Measurements from ENCODE around the gene RBM11.
"Not testable (repeated sequence)": the region's sequence is repeated elsewhere in the genome, so short reads cannot be mapped to it uniquely, and the experiment has no call there.

The RBM11 gene, protein sequence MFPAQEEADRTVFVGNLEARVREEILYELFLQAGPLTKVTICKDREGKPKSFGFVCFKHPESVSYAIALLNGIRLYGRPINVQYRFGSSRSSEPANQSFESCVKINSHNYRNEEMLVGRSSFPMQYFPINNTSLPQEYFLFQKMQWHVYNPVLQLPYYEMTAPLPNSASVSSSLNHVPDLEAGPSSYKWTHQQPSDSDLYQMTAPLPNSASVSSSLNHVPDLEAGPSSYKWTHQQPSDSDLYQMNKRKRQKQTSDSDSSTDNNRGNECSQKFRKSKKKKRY

DNA sequence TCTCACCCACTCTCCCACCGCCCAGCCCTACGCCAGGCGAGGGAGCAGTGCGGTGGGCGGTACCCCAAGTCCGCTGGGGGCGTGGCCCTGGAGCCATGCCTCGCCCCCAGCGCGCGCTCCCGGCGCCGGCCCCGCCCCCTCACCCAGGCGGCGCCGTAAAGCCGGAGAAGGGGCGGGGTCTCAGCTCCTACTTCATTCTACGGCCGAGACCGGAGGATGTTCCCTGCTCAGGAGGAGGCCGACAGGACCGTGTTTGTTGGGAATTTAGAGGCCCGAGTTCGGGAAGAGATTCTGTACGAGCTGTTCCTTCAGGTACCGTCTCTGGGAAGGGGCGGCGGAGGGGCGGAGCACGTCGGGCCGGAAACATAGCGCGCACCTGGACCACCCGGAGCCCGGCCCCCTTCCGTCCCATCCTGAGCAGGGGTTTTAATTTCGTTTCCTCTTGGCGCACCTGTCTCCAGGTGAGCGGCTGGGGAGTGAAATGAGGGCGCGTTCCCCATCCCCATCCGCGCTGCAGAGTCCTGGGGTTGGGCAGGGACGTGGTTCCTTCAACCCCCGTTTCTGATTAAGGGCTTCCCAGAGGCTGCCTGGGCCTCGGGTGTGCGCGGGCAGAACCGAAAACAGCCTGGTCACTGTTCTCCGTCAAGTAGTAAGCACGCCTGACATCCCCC lies at the start of gene RBM11:
RBM11 (plus strand) TSS at position 187 of the 671 bp plus-strand sequence; CDS start at position 217, 30 bp downstream.
- no peak for DNase-seq

DNA sequence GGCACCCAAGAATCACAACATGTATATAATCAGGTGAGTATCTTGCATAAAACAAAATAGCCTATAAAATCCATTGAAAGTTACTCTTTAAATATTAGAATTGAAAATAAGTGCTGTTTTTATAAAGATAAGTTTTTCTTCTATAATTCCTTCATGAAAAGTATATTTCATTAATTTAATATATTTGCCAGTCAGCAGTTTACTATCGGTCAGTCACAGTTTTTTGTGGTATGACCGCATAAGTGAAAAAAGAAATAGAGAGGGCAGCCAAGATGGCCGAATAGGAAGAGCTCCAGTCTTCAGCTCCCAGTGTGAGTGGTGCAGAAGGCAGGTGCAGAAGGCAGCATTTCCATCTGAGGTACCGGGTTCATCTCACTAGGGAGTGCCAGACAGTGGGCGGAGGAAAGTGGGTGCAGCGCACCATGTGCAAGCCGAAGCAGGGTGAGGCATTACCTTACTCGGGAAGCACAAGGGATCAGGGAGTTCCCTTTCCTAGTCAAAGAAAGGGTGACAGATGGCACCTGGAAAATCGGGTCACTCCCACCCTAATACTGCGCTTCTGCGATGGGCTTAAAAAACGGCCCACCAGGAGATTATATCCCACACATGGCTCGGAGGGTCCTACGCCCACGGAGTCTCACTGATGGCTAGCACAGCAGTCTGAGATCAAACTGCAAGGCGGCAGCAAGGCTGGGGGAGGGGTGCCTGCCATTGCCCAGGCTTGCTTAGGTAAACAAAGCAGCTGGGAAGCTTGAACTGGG lies 49.3 kb upstream of the RBM11 start:
- DNase-seq, result not testable (repeated sequence)

DNA sequence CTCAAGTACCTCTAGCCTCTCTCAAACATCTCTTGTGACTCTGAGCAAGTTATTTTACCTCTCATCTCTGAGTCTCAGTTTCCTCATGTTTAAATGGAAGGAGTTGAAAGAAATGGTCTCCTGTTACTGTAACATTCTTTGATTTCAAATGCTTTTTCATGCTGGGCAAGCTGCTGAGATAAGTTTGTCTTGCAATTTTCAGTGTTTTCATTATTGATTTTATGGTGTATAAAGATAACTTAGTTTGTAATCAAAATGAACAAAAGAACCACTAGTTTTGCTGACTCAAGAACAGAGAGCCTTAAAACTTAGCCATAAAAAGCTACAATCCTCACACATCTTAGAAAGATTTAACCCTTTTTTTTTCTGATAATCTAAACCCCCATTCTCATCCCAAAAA lies 9.7 kb upstream of the RBM11 start:
- no peak for DNase-seq

DNA sequence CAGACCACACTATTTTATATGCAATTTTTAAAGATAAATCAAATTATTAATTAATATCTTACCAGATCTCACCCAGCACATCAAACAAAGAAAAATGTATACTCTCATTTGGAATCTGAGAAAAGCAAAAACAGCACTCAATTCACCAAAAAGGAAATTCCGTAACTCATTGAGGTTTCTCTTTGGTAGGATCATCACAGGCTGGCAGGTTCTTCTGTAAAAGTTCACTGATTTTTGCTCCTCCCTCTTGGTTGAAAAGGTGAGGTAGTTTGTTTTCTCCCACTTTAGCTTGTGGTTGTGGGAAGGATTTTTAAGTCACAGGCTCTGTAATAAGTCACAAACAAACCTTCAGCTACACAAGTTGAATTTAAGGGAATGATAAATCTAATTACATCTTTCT lies 5.2 kb upstream of the RBM11 start, which contains the start of gene LIPI:
LIPI (minus strand) TSS at position 218 of the 400 bp plus-strand sequence; CDS start at position 108, 110 bp downstream.
- DNase-seq, result no peak

DNA sequence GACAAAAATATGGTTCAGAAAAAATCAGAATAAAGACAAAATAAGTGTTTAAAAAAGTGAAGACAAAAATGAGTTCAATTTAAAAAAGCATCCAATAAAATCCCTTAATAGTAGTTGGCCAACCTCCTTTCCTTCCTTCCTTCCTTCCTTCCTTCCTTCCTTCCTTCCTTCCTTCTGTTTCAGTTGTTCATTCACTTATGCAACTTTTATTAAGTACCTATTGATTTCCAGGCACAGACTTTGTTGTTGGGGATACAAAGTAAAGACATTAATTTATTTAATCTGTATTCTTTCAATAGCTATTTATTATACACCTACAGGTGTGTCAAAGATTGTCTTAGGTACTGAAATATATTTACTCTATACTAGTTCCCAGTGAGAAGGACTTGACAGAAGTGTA lies 2.8 kb upstream of the RBM11 start:
- DNase-seq, result no peak

DNA sequence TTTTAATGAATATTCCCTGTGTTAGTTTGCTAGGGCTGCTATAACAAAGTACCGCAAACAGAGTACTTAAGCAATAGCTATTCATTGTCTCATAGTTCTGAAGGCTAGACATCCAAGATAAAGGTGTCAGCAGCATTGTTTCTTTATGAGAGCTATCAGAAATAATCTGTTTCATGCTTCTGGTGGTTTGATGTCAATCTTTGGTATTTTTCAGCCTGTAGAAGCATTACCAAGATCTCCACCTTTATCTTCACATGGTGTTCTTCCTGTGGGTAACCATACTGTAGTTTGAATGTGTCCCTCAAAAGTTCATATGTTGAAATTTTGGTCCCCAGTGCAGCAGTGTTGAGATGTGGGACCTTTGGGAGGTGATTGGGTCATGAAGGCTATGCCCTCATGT lies 7.4 kb downstream of the RBM11 start:
- no peak for DNase-seq

DNA sequence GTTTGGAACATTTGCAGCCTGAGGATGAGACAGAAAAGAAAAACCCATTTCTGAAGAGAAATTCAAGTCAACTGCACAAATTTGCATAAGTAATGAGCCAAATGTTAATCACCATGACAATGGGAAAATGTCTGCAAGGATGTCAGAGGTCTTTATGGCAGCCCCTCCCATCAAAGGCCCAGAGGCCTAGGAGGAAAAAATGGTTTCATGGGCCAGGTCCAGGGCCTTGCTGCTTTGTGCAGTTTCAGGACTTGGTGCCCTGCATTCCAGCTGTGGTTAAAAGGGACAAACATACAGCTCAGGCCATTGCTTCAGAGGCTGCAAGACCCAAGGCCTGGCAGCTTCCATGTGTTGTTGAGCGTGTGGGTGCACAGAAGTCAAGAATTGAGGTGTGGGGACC lies 13.4 kb downstream of the RBM11 start:
- DNase-seq, result no peak

DNA sequence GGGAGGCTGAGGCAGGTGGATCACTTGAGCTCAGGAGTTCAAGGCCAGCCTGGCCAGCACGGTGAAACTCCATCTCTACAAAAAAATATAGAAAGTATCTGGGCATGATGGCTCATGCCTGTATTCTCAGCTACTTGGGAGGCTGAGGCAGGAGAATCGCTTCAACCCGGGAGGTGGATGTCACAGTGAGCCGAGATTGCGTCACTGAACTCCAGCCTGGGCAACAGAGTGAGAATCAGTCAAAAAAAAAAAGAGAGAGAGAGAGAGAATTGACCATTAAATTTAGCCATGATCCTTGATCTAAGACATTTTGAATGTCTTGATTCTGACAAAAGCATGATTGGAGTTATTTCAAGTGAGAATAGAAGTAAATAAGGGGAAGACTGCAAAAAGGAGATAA lies 19.1 kb downstream of the RBM11 start:
- DNase-seq, result no peak

DNA sequence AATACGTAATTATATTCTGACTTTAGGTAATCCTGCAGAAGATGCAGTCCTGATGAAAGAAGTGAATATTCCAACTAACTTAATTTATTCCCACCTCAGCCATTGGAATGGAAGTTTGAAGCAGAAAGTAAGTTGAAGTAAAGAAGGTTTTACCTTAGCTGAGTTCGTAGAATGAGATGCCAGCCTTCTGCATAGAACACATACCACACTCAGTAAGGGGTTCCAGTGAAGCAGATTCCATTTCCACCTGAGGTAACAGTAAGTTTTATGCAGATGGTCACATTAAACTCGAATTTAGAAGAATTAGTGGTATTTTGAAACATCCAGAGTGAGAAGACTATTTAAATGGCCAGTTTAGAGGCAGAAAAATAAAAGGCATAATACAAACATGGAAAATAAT lies 20.2 kb downstream of the RBM11 start:
- no peak for DNase-seq

DNA sequence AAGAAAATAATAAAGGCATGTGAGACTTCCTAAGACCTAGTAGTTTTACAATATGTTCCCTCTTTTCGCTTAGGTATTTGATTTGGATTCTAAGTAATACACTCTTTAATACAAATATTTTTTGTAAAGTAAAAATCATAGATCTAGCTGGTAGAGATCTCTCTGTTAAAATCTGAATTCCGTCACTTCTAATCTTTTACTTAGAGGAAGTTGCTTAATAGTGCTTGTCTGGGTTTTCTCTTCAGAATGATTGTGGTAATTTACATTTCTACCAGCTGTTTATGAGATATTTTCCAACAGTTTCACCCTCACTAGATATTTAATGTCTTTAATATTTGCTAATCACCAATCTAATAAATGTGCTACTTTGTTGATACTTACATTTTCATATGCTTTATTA lies 23.3 kb downstream of the RBM11 start:
- no peak for DNase-seq

DNA sequence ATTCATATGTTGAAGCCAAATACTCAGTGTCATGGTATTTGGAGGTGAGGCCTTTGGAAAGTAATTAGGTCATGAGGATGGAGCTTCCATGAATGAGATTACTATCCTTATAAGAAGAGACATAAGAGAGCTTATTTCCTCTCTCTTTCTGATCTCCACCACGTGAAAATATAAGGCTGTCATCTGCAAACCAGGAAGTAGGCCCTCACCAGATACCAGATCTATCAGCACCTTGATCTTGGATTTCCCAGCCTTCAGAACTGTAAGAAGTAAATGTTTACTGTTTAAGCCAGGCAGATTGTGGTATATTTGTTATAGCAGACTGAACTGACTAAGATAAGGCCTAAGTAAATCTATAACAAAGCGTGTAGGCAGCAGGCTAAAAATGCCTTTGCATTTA lies 25.3 kb downstream of the RBM11 start:
- DNase-seq, result no peak

DNA sequence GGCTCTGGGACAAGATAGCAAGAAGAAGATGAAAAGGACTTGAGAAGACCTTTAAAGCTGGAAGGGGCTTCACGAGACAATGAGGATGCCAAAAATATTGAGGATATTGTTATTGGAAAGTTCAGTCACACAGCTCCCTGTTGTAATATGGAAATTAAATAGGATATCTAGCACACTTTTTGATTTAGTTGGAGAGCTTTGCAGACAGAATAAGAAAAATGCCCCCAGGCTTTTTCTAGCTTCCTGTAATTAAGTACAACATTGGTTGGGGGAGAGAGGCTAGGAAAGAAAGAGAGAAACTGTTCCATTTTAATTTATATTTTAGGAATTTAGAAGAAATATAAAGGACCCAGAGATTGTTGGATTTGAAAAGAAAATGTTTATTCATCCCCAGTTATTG lies 27.5 kb downstream of the RBM11 start:
- DNase-seq, result no peak

DNA sequence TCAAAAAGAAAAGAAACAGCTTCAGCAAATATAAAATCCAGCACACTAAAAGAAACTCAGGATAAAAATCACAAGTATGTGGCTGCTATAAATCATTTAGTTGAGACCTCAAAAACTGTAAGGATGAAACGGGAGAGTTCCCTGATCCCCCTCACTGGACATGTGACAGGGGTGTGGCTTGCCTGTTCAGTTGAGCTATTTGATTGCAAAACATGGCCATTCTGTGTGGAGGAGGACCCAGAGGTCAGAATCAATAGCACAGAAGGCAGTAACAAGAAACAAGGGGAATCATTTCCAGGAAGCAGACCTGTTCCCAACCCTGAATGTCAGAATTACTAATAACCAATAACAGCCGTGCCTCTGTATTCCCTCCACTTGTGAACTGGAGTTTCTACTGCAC lies 27.9 kb downstream of the RBM11 start:
- no peak for DNase-seq

DNA sequence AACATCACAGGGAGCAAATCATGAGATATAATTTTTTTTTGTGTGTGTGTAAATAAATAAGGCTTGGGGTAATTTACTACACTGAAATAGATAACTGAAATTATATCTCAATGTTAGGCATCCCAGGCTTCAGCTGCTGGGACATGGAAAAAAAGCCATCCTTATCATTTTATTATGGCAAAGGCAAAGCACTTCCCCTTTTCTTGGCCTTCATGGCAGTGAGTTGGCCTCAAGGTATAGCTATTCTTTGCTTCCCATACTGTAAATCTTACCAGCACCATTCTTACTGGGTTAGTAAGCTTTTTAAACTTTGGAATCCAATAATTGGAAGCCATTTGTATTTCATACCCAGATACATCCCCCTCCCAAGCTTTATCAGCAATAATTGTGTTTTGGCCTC lies 29.0 kb downstream of the RBM11 start:
- no peak for DNase-seq

DNA sequence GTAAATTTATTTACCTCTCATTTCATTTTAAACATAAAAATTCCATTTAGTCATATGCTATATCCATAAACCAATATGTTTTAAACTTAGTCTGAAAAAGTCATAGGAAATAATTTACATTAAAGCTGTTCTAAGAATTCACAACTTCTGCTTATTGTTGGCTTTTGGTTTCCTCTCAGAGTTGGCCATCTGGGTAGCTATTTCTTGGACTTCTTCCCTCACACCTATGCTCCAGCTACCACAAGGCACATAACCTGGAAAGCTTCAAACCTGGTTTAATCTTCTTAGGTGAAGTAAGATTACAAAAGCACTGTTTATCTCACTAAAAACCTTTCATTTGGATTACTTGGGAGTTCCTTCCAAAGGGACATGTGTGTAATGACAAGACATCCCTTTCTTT lies 29.8 kb downstream of the RBM11 start:
- DNase-seq, result no peak

DNA sequence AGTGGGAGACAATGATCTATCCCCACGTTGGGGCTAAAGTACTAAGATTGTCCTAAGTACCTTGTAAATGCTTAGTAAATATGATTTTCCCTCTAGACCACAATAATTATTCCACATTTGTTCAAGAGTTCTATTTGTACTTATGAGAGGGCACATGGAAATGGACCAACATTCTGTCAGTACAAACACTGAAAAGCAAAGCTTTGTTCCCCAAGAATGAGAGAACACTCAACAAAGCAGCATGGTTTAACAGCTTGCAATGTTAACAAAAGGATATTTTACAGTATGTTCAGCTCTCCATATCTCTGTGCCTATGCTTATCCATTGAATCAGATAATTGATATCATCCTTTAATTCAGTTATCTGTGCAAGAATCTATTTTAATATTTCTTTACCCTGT lies 35.4 kb downstream of the RBM11 start:
- no peak for DNase-seq

DNA sequence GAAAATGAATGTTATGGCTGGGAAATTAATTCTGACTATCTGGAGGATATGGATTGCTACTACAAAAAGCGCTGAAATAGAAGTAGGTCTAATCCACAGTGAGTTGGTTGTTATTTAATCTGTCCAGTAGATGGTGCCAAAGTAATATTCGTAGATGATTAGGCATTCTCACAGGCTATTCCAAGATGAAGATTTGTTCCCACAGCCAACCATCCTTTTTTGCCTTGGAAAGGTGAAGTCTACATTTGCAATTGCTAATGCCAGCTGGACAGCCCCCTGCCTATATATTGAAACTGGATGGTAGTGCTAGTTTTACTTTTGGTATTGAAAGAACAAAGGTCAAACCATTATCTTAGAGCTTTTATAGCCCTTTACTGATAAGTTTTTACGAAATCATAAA lies 43.8 kb downstream of the RBM11 start:
- DNase-seq, result no peak

DNA sequence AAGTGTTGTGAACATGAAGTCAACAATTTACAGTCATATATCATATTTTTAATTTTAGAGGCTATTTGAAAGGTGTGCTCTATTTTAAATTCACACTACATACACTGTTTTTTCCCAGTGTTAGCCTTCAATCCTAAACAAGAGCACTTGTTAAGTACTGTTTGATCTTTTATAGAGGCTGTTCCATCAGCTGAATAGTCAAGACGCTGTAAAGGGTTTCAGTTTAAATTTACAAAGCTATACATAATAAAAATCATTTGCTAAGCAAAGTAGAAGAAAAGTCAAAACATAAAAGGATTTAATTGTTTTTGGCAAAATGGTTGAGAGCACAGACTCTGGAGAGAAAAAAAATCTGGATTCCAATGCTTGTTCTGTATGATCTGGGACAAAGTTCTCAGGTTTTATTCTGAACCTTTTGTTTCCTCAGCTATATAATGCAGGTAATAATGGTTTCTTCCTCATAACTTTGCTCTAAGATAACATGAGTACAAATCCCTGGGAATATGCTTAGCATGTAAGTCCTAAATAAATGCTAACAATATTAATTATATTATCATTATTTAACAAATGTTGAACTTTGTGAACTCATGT lies 44.3 kb downstream of the RBM11 start:
- DNase-seq, result no peak

DNA sequence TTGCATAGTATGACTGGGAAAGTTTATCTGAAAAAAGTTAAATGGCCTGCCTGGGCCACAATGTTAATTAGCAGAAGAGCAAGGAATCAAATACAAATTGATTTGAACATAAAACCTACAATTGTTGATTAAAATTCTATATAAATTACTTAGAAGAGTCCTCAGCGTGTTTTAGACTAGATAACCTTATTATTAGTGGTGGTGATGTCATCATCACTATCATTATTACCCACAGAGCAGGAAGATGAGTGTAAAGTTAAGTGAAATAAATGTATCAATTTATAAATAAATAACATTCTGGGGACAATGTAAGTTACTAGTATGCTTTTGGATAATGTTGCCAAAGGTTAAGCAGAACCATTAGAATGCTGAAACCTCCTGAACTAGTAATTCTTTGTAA lies 46.1 kb downstream of the RBM11 start:
- no peak for DNase-seq

DNA sequence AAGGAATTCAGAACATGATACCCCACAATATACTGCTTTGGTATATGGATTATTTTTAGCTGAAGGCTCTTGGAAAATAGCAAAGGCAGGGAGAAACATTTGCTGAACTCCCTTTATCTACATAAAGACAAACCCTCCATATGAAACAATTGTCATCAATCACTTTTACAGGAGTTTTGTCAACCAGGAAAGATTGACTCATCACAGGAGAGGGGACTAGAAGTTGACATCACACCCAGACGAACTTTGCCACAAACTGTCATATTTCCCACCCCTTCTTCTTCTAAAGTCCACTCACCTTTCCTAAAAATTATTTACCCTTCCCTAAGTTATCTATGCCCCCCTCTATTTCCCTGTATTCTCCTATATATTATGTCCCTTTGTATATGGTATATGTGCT lies 47.9 kb downstream of the RBM11 start:
- DNase-seq, result no peak

DNA sequence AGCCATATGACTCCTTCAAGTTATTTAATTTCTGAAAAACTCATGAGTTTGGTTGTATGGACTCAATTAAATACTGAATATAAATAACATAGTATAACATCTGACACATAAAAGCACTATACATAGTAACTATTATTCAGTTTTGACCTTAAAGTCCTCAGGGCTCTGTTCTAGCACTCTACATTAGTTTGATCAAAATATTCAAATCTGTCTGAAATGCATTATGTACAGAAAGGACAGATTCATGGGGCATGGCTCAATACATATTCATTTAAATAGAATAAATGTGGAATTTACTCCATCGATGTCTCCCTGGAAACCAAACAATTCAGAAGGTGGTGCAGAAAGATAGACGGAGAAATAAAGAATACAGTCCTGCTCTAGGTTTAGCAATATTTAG lies 49.1 kb downstream of the RBM11 start:
- DNase-seq, result no peak

DNA sequence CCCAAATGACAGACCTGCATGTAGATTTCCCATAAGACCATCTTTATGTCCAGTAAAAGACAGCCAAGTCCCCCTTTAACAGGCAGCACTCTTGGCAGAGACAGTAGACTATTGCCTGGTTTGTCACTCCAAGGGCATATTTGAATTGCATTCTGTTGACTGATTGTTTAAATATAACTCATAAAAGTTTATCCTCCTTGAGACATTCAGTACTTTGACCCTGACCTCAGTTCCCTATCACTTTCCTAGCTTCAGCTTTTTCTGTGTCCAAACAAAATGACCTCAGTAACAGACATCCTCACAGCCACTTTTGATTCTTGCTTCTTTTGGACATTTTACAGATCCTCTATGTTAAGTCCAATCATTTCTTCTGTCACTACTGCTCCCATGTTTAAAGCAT lies 51.1 kb downstream of the RBM11 start:
- DNase-seq, result no peak

DNA sequence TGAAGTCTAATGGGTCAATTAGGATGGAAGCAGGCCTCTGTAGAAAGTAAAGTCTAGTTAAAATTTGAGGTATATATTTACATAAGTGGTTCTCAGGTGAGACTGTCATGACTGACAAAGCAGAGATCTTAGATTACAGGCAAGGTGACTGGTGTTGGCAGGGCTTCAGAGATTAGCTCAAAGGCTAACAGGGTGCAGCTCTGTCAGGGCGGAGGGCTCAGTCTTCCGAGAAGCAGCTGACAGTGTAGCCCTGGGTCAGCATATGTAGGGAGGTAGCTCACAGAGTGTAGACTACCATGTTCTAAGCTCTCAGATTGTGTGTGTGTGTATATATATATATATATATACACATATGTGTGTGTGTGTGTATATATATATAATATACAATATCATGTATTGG lies 54.7 kb downstream of the RBM11 start:
- DNase-seq, result no peak

DNA sequence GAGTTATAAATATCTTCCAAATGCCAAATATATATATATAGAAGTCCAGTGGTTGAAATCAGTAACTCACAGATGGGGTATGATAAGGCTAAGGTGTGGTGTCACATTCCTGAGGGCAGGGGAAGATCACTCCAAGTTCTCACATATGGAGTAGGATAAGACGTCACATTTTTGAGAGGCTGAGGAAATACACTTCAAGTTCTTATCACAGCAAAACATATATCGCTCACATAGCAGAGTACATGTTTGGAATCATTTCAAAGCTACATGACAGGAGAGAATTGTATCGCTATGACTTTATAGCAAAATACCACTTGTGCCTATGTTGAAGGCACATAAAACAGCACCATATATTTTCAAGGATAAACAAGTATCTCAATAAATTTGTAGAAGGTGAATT lies 55.1 kb downstream of the RBM11 start:
- DNase-seq, result no peak

All from NCI-H2081 treated with DMSO at 0.1 percent for 48 hours (cell line).